Left cardiac atrium (tissue), 4 donors: ENCODE results near the gene CD160. TPM values are rescaled to one million over a fixed set of nuclear protein-coding genes. Genes with fewer than 3 reads are reported as not detected.

Experiments
- ATAC-seq, 2 donors: fragments of 200-7000 bp; cut with Tn5 transposase; one replicate each; pipeline ENCODE4 v1.9.1; 2020; ENCODE audit warnings: mild to moderate bottlenecking in 2 of 2, moderate library complexity in 2 of 2
- DNase-seq: peaks from one replicate; pipeline ENCODE4 v3.0.0-alpha.2; 2020
- intact Hi-C, 2 donors: fragments of 100-400 bp; cut with DNase I; formaldehyde crosslinking; loops; one replicate each; pipeline versions ENCODE4 v1.14.1 to v1.15.1; 2022 to 2023
- total RNA-seq, 2 donors: library from RNA; stranded (reverse); fragmentation: NEBNext Ultra II Directional; extraction: Animal tissue kit (Norgen Biotek cat#: 25700); gene quantifications; one replicate each; pipeline ENCODE4 v1.2.1, GENCODE V29; 2021
- donor health status: DM: no; HTN: yes; CAD: no.
- donor health status: DM: no; HTN: yes; CAD: no; lungs with severe emphysema.
- donor health status: DM: yes; HTN: yes; CAD: no.
- donor health status: Dilated cardiomyopathy.

CD160 gene
- total RNA-seq, 2 donors from 2014 or later, result 0.21 TPM; not detected in 1

DNA sequence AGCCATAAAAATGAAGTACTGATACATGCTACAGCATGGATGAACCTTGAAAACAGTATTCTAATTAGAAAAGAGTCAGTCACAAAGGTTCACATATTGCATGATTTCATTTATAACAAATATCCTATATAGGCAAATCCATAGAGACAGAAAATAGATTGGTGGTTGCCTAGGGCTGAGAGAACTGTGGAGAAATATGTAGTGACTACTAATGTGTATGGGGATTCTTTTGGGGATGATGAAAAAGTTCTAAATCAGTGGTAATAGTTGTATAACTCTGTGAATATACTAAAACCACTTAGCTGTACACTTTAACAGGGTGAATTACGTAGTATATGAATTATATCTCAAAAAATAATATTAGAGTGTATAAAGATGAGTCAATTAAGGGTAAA lies 58.8 kb downstream of the CD160 start:
- DNase-seq, result no peak
- intact Hi-C loops, result no loop called here
- no peak for ATAC-seq

DNA sequence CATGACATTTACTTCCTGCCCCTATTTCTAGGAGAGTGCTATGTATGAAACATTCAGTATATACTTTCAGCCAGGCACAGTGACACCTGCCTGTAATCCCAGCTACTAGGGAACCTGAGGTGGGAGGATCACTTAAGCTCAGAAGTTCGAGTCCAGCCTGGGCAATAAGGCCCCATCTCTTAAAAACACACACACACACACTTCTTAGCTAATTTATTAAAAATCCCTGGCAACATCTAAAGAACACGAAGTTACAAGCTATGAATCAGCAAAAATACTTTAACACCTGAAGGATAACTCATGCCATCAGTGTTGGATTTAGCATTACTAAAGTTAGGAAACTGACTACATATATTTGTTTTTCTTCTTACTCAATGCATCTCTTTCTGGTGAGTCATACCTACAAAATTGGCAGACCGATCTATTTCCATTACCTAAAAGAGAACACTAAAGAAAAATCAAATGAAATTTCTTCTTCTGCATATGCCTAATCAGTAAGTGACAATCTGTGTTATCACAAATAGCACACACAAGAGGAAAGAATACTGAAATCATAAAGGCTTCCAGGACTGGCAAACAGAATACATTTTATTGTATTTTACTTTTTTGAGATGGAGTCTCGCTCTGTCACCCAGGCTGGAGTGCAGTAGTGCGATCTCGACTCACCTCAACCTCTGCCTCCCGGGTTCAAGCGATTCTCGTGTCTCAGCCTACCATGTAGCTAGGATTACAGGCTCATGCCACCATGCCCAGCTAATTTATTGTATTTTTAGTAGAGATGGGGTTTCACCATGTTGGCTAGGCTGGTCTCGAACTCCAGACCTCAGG lies 63.2 kb downstream of the CD160 start:
- intact Hi-C loops, result no loop called here

DNA sequence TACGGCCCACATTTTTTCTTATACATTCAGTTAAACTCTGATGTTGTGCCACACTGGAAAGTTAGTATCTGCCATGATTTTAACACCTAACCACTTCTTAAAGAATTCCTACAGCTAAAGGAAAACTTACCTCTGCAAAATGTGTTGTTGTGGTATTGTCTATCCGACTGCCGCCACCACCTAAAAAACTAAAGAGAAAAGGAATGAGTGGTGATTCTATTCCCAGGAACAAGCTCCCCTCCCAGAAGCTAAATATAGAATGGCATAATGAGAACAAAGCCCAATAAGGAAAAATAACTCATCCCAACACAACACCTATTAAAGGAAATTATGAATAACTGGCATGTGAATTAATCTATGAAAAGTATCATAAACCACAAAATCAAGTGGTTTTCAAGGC lies 65.1 kb downstream of the CD160 start:
- ATAC-seq (peak in 1 of 2 donors; percentile 24), DNase-seq (no peak)
- intact Hi-C loops, result no loop called here

More for the DNA sequence above, 63.2 kb downstream of the CD160 start:
- ATAC-seq (peak; percentile 35 to 82), DNase-seq (no peak)

DNA sequence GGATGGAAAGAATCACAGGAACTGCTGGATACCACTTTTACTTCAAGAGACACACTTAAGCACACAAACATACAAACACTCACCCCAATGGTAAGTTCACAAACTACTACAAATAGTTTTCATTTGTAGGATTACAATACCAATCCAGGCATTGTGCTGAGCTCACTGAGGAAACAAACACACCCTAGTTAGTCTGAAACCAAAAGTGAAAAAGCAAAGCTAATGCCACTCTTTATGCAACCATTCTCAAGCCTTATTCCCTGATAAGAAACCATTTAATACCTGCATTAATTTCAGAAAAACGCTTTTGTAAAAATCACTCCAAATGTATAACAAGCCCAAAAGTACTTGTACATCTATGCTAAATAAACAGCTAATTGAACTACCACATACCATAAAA lies 66.2 kb downstream of the CD160 start:
- DNase-seq (no peak), ATAC-seq (no peak)
- intact Hi-C loops, result no loop called here

DNA sequence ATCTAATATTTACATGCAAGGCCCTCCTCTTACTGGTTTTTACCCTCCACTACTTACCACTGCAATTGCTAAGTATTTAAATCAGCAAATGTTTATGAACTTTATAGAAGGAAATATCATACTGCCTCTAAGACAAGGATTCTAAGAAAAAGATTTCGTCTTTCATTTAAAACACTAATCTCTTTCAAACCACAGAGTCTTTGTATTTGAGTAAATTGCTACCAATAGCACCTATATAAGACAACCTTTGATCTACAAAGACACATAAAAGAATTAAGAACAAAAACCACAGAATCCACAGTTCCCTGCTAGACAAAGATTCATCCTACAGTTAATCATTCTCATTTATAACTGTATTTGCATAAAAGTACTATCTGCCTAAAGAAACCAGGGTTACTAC lies 67.0 kb downstream of the CD160 start:
- intact Hi-C loops, result no loop called here
- no peak for ATAC-seq
- no peak for DNase-seq

DNA sequence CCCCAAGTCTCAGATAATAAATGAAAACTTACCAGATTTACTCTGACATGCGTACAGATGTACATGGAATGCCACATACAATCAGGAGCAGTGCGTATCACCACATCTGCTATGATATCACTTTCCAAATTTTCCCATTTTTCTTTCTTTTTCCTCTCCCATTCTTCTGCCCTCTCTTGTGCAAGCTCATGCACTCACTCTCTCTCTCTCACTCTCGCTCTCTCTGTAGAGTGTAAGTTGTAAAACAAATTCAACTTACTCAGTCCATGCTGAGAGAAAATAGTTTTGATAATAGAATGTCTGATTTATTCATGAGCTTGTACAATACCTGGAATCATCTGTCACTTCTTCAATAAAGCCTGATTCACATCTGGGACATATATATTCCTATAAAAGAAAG lies 69.3 kb downstream of the CD160 start:
- no peak for ATAC-seq
- no peak for DNase-seq
- intact Hi-C loops, result no loop called here

Other genes with a start within 250 kb of the CD160 start
- gene GPR89A, start 111.5 kb upstream of the CD160 start, total RNA-seq, result 10 to 100 TPM in 1 of 2 donors, 1 to 10 TPM in 1; 9.3 to 12.1 TPM
- gene PDZK1, start 12.1 kb upstream of the CD160 start, total RNA-seq, result under 1 TPM; 0.12 to 0.65 TPM
- gene RNF115, start 104.6 kb downstream of the CD160 start, total RNA-seq, result 10 to 100 TPM; 27.7 to 34.4 TPM
- 10 to 100 TPM; 13.3 to 17.0 TPM for gene POLR3C, start 104.7 kb downstream of the CD160 start, total RNA-seq
- 1 to 10 TPM; 3.6 to 3.7 TPM for gene NUDT17, start 126.1 kb downstream of the CD160 start, total RNA-seq
- gene PIAS3, start 139.6 kb downstream of the CD160 start, total RNA-seq, result 10 to 100 TPM; 15.0 to 17.1 TPM
- 1 to 10 TPM; 1.5 to 2.0 TPM for gene ANKRD35, start 166.4 kb downstream of the CD160 start, total RNA-seq
- 10 to 100 TPM in 1 of 2 donors, 1 to 10 TPM in 1; 2.2 to 13.4 TPM for gene ITGA10, start 190.6 kb downstream of the CD160 start, total RNA-seq
- gene PEX11B, start 199.2 kb downstream of the CD160 start, total RNA-seq, result 10 to 100 TPM; 19.0 to 20.3 TPM
- 10 to 100 TPM; 67.0 to 99.2 TPM for gene RBM8A, start 208.0 kb downstream of the CD160 start, total RNA-seq
- 10 to 100 TPM; 25.7 to 32.3 TPM for gene LIX1L, start 238.5 kb downstream of the CD160 start, total RNA-seq
- 1 to 10 TPM in 1 of 2 donors, under 1 TPM in 1; 0.94 to 1.8 TPM for gene ANKRD34A, start 245.1 kb downstream of the CD160 start, total RNA-seq
- 10 to 100 TPM; 38.4 to 45.8 TPM for gene POLR3GL, start 245.2 kb downstream of the CD160 start, total RNA-seq